Activated CD4-positive, alpha-beta memory T cell treated with anti-CD3 and anti-CD28 coated beads for 36 hours (primary cell): ENCODE data around the gene DAPK2. TPM values are rescaled to one million over a fixed set of nuclear protein-coding genes. Genes with fewer than 3 reads are reported as not detected.
"Not testable (repeated sequence)": the region's sequence is repeated elsewhere in the genome, so short reads cannot be mapped to it uniquely, and the experiment has no call there.

Experiments used
- CTCF ChIA-PET: fragments of 350-600 bp; sonication (Branson Sonifier 250); formaldehyde crosslinking; loops from one replicate; lab custom pipeline; 2021; ENCODE audit warnings: antibody characterized with exemption, inconsistent platforms; lab: Charles Lee
- POLR2A ChIA-PET: fragments of 350-600 bp; sonication (Branson Sonifier 250); formaldehyde crosslinking; loops from one replicate; lab custom pipeline; 2021; ENCODE audit warnings: antibody characterized with exemption; lab: Charles Lee
- DNase-seq: peaks from one replicate; pipeline ENCODE4 v3.0.0-alpha.2; 2020
- H3K27ac Mint-ChIP-seq: one replicate; pipeline ENCODE4 v1.8.0; 2021; ENCODE audit warnings: mixed read lengths
- H3K27me3 Mint-ChIP-seq: one replicate; pipeline ENCODE4 v1.8.0; 2021; ENCODE audit warnings: mixed read lengths
- H3K36me3 Mint-ChIP-seq: one replicate; pipeline ENCODE4 v1.8.0; 2021; ENCODE audit warnings: mixed read lengths
- H3K4me1 Mint-ChIP-seq: one replicate; pipeline ENCODE4 v1.8.0; 2021; ENCODE audit warnings: low read depth, mixed read lengths
- H3K4me3 Mint-ChIP-seq: one replicate; pipeline ENCODE4 v1.8.0; 2021; ENCODE audit warnings: mild to moderate bottlenecking, mixed read lengths
- H3K9me3 Mint-ChIP-seq: one replicate; pipeline ENCODE4 v1.8.0; 2021; ENCODE audit warnings: mixed read lengths
- intact Hi-C: fragments of 100-400 bp; cut with micrococcal nuclease; formaldehyde crosslinking; loops from one replicate; pipeline ENCODE4 v1.15.1; 2023
- total RNA-seq, 2 experiments: library from RNA; stranded (reverse); gene quantifications; one replicate each; pipeline ENCODE4 v1.2.3, GENCODE V29; 2021

The DAPK2 gene
- total RNA-seq, 2 experiments from 2014 or later: 0.81 to 0.87 TPM

GRCh38 chr15:64072812-64073211 lies 26.5 kb upstream of the DAPK2 start:
- Mint-ChIP-seq H3K9me3 (no peaks in the 10 kb centered on the region), H3K4me1 (peaks cover 4% of the 10 kb centered on the region), H3K4me3 (no peak overlapping the region), H3K27me3 (no peaks in the 10 kb centered on the region), H3K27ac (no peak overlapping the region), H3K36me3 (peaks cover 6% of the 10 kb centered on the region)
- DNase-seq: no peak
- intact Hi-C loops: no loop called here
- CTCF ChIA-PET: interaction anchor here (0.6 to 2.4 kb wide), 4 partner anchors 321 to 463 kb away, joined by 4 to 7 read pairs (median 6); no protein-coding TSS in a partner anchor
- POLR2A ChIA-PET: no interaction called here

DNA sequence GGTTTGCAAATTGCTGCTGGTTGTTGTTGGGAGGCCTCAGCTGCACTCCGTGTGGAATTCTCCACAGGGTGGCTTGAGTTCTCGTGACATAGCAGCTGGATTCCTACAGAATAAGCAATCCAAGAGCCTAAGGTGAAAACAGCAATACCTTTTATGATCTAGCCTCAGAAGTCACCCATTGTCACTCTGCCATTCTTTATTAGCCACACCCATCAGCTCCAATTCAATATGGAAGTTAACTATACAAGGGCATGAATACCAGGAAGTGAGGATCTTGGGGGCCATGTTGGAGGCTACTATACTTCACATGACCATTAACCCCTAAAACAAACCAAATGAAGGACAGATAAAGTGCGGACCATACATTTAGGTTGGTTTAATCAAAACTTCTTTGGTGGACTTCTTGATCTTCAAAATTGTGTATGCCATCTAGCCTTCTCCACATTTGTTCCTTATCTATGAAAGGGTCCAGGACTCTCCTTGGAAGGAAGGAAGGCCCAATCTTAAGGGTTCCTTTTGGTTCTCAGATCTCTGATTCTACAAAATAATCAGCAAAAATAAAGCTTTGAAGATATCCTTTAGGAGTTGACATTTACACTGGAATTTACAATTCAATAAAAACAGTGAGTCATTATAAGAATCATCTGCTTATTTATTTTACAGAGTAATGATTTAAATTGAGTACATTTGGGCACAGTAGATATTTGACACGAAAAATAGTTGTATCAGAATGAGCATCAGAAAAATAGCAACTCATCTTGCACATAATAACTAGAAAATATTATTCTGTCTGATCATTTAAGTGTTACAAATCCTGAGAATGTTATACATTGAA lies 25.9 kb upstream of the DAPK2 start:
- H3K4me1 Mint-ChIP-seq: peaks cover 8% of the 10 kb centered on the region
- H3K27ac Mint-ChIP-seq: no peak overlapping the region
- ChIA-PET CTCF (interaction anchor here (0.9 to 2.4 kb wide), 6 partner anchors 26 to 462 kb away, joined by 3 to 7 read pairs (median 4); partner anchors contain the start of gene DAPK2), POLR2A (interaction anchor here (1.0 kb wide), 1 partner anchor 14 kb away, joined by 5 read pairs; no protein-coding TSS in a partner anchor)
- no peaks in the 10 kb centered on the region for H3K27me3 Mint-ChIP-seq
- no peaks in the 10 kb centered on the region for H3K9me3 Mint-ChIP-seq
- no peak for DNase-seq
- peaks cover 6% of the 10 kb centered on the region for H3K36me3 Mint-ChIP-seq
- intact Hi-C loops: no loop called here
- H3K4me3 Mint-ChIP-seq: no peak overlapping the region

DNA sequence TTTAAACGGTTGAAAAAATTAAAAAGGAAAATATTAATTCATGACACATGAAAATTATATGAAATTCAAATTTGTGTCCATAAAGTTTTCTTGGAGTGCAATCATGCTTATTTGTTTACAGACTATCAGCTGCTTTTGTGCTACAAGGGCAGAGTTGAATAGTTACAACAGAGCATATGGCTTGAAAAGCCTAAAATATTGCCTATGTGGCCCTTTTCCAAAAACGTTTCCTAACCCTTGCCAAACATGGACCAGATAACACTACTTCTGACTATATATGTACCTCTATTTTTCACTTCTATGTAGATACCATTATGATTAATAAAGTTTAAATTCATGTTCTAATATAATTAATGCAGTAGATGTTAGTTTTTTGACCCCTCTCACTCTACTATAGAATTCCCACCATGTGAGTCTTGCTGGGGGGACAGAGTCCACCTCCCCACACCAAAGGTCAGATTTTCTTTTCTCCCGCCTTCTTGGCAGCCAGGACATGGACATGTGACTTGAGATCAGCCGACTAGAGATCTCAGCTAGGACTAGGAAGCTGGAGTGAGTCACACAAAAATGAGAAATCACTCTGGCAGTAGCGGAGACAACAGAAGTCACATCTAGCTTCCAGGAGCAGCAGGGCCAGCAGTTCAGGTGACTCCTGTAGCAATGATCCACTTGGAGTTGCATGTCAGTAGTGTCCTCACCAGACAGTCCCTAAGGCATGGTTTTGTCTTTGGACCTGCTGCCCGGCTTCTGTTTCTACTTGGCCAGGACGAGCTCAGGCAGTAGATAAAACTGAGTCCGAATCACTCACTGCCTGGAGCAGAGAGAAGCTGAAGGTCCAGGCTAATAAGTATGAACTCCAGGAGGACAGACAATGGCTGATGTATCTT lies 24.9 kb upstream of the DAPK2 start:
- H3K4me1 Mint-ChIP-seq: peaks cover 6% of the 10 kb centered on the region
- no peak overlapping the region for H3K27ac Mint-ChIP-seq
- H3K36me3 Mint-ChIP-seq: peaks cover 6% of the 10 kb centered on the region
- ChIA-PET CTCF (interaction anchor here (0.9 to 9.2 kb wide), 9 partner anchors 25 to 461 kb away, joined by 3 to 161 read pairs (median 5); partner anchors contain the start of gene DAPK2), POLR2A (interaction anchor here (1.0 kb wide), 1 partner anchor 15 kb away, joined by 5 read pairs; no protein-coding TSS in a partner anchor)
- no peak for DNase-seq
- H3K4me3 Mint-ChIP-seq: no peak overlapping the region
- intact Hi-C loops: no loop called here
- no peaks in the 10 kb centered on the region for H3K27me3 Mint-ChIP-seq
- no peaks in the 10 kb centered on the region for H3K9me3 Mint-ChIP-seq

DNA sequence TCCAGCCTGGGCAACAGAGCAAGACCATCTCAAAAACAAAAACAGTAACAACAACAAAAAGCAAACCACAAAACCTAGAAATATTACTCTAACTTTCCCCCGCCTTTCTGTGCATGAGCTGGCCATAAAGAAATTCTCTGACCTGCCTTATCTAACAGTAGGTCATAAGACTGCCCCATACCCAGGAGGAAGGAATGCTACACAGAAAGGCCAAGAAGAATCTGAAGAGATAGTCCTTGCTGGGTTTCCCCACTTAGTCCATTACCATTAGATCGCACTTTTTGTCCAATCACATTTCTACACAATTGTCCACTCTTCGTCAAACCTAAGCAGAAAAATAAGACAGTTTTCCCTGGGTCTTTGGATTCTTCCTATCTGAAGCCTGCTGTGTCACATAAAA lies 23.8 kb upstream of the DAPK2 start:
- ChIA-PET CTCF (interaction anchor here (0.8 to 9.2 kb wide), 7 partner anchors 18 to 317 kb away, joined by 3 to 161 read pairs (median 5); partner anchors contain the start of gene DAPK2), POLR2A (no interaction called here)
- no peak overlapping the region for H3K4me3 Mint-ChIP-seq
- DNase-seq: no peak
- no peaks in the 10 kb centered on the region for H3K27me3 Mint-ChIP-seq
- intact Hi-C loops: no loop called here
- H3K4me1 Mint-ChIP-seq: peaks cover 4% of the 10 kb centered on the region
- no peaks in the 10 kb centered on the region for H3K9me3 Mint-ChIP-seq
- no peak overlapping the region for H3K27ac Mint-ChIP-seq
- H3K36me3 Mint-ChIP-seq: peaks cover 6% of the 10 kb centered on the region

- Mint-ChIP-seq H3K27ac (no peak overlapping the region), H3K27me3 (no peaks in the 10 kb centered on the region)
- no peak for DNase-seq
Observed at GRCh38 chr15:64068133-64068532, 21.8 kb upstream of the DAPK2 start.

GRCh38 chr15:64067564-64068030 lies 21.3 kb upstream of the DAPK2 start:
- H3K4me1 Mint-ChIP-seq: peaks cover 4% of the 10 kb centered on the region
- POLR2A ChIA-PET: interaction anchor here (0.9 kb wide), 1 partner anchor 174 kb away, joined by 3 read pairs; no protein-coding TSS in a partner anchor
- H3K27me3 Mint-ChIP-seq: no peaks in the 10 kb centered on the region
- peak; percentile 73 for DNase-seq
- intact Hi-C loops: loop anchor here (1.0 to 10.0 kb wide), 5 partner anchors 175 to 783 kb away; partner anchors contain the start of gene HERC1
- peaks cover 4% of the 10 kb centered on the region for H3K36me3 Mint-ChIP-seq
- peak overlapping the region; percentile 38 for H3K27ac Mint-ChIP-seq
- no peak overlapping the region for H3K4me3 Mint-ChIP-seq
- H3K9me3 Mint-ChIP-seq: no peaks in the 10 kb centered on the region
- CTCF ChIA-PET: interaction anchor here (0.5 to 9.2 kb wide), 41 partner anchors 9 to 1680 kb away, joined by 3 to 161 read pairs (median 4); partner anchors contain the start of genes CIAO2A and DAPK2

More at GRCh38 chr15:64068133-64068532, 21.8 kb upstream of the DAPK2 start:
- Mint-ChIP-seq H3K9me3 (no peaks in the 10 kb centered on the region), H3K4me1 (peaks cover 4% of the 10 kb centered on the region), H3K4me3 (no peak overlapping the region), H3K36me3 (peaks cover 4% of the 10 kb centered on the region)
- intact Hi-C loops: loop anchor here (5.0 to 10.0 kb wide), 3 partner anchors 176 to 783 kb away; partner anchors contain the start of gene HERC1
- ChIA-PET POLR2A (no interaction called here), CTCF (interaction anchor here (0.6 to 9.2 kb wide), 36 partner anchors 8 to 601 kb away, joined by 3 to 161 read pairs (median 4); partner anchors contain the start of genes CIAO2A and DAPK2)

DNA sequence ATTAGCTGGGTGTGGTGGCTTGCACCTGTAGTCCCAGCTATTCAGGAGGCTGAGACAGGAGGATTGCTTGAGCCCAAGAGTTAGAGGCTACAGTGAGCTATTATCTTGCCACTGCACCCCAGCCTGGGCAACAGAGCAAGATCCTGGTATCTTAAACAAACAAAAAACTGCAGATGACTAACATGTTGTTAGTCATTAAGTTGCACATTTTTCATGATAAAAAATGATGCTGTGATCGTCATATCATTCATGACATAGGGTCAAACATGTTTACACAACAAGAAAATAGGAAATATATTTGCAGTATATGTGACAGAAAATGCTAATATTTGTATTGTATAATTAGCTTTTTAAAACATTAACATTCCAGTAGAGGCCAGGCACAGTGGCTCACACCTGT lies 20.2 kb upstream of the DAPK2 start:
- Mint-ChIP-seq H3K4me3 (no peak overlapping the region), H3K9me3 (no peaks in the 10 kb centered on the region), H3K27ac (no peak overlapping the region), H3K4me1 (peaks cover 4% of the 10 kb centered on the region), H3K36me3 (no peaks in the 10 kb centered on the region), H3K27me3 (no peaks in the 10 kb centered on the region)
- intact Hi-C loops: loop anchor here (5.0 to 10.0 kb wide), 3 partner anchors 174 to 782 kb away; partner anchors contain the start of gene HERC1
- no peak for DNase-seq
- ChIA-PET POLR2A (no interaction called here), CTCF (interaction anchor here (0.8 to 9.2 kb wide), 12 partner anchors 20 to 457 kb away, joined by 3 to 161 read pairs (median 7); partner anchors contain the start of gene DAPK2)

GRCh38 chr15:64060716-64061115 lies 14.4 kb upstream of the DAPK2 start:
- CTCF ChIA-PET: interaction anchor here (0.8 kb wide), 1 partner anchor 594 kb away, joined by 3 read pairs; no protein-coding TSS in a partner anchor
- intact Hi-C loops: loop anchor here (10.0 kb wide), 1 partner anchor 776 kb away; no protein-coding TSS in a partner anchor
- Mint-ChIP-seq H3K36me3 (no peaks in the 10 kb centered on the region), H3K27ac (no peak overlapping the region), H3K4me1 (no peaks in the 10 kb centered on the region), H3K4me3 (no peak overlapping the region), H3K9me3 (no peaks in the 10 kb centered on the region), H3K27me3 (no peaks in the 10 kb centered on the region)
- POLR2A ChIA-PET: no interaction called here
- no peak for DNase-seq

DNA sequence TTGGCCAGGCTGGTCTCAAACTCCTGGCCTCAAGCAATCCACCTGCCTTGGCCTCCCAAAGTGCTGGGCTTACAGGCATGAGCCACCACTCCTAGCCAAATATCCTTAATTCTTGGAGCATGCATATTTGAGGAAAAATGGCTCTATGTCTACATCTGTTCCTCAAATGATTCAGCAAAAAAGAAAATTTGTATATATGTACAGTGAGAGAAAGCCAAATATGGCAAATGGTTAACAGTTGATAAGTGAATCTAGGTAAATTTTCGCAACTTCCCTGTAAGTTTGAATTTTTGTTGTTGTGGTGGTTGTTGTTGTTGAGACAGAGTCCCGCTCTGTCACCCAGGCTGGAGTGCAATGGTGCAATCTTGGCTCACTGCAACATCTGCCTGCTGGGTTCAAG lies 12.8 kb upstream of the DAPK2 start:
- H3K36me3 Mint-ChIP-seq, POLR2A ChIA-PET, H3K27ac Mint-ChIP-seq, intact Hi-C loops, H3K27me3 Mint-ChIP-seq, H3K9me3 Mint-ChIP-seq, DNase-seq, H3K4me3 Mint-ChIP-seq, H3K4me1 Mint-ChIP-seq: not testable (repeated sequence)
- CTCF ChIA-PET: interaction anchor here (0.9 kb wide), 1 partner anchor 406 kb away, joined by 3 read pairs; no protein-coding TSS in a partner anchor

- no peaks in the 10 kb centered on the region for H3K4me1 Mint-ChIP-seq
- POLR2A ChIA-PET: no interaction called here
- CTCF ChIA-PET: no interaction called here
- no peaks in the 10 kb centered on the region for H3K9me3 Mint-ChIP-seq
- H3K36me3 Mint-ChIP-seq: no peaks in the 10 kb centered on the region
- H3K4me3 Mint-ChIP-seq: no peak overlapping the region
- no peaks in the 10 kb centered on the region for H3K27me3 Mint-ChIP-seq
- no peak for DNase-seq
- intact Hi-C loops: no loop called here
- H3K27ac Mint-ChIP-seq: no peak overlapping the region
Observed at GRCh38 chr15:64058279-64058678, 12.0 kb upstream of the DAPK2 start.

DNA sequence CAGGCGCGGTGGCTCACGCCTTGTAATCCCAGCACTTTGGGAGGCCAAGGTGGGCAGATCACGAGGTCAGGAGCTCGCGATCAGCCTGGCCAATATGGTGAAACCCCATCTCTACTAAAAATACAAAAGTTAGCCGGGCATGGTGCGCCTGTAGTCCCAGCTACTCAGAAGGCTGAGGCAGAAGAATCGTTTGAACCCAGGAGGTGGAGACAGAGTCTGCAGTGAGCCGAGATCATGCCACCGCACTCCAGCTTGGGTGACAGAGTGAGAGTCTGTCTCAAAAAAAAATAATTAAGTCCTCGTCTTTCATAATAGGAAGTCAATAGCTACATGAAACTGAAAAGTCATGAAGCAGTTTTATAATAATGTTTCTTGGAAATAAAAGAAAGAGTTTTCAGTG lies 7.4 kb upstream of the DAPK2 start:
- H3K36me3 Mint-ChIP-seq, H3K4me3 Mint-ChIP-seq, H3K9me3 Mint-ChIP-seq: not testable (repeated sequence)

More for the DNA sequence above, 7.4 kb upstream of the DAPK2 start:
- H3K27me3 Mint-ChIP-seq, H3K4me1 Mint-ChIP-seq, H3K27ac Mint-ChIP-seq, POLR2A ChIA-PET, intact Hi-C loops, CTCF ChIA-PET, DNase-seq: not testable (repeated sequence)
